DMS79 treated with DMSO at 0.1 percent for 48 hours (cell line): ENCODE results near the gene ARGLU1.

Experiments
- DNase-seq: peaks from one replicate; lab custom pipeline; 2025; lab: John Stamatoyannopoulos, UW

Gene ARGLU1

GRCh38 chr13:106525865-106526264, 42.1 kb downstream of the ARGLU1 start:
- no peak for DNase-seq

DNA sequence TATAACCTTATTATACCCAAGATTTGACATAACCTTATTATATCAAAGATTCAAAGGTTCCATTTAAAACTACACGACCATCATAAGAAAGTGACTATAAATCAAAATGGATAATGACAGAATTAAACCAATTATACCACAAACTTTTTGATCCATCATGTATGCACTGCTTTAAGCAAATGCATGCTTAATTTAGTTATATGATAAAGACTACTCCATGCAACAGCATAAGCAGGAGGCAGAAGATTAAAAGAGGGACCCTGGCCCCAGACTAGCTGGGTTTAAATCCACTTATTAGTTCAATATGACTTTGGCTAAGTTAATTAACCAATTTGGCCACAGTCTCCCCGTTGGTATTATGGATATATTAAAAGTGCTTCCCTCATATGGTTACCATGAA, 43.8 kb downstream of the ARGLU1 start:
- DNase-seq = no peak

- DNase-seq = no peak
Observed at GRCh38 chr13:106523576-106523975, 44.4 kb downstream of the ARGLU1 start.

GRCh38 chr13:106522898-106523525, 44.9 kb downstream of the ARGLU1 start:
- no peak for DNase-seq

DNA sequence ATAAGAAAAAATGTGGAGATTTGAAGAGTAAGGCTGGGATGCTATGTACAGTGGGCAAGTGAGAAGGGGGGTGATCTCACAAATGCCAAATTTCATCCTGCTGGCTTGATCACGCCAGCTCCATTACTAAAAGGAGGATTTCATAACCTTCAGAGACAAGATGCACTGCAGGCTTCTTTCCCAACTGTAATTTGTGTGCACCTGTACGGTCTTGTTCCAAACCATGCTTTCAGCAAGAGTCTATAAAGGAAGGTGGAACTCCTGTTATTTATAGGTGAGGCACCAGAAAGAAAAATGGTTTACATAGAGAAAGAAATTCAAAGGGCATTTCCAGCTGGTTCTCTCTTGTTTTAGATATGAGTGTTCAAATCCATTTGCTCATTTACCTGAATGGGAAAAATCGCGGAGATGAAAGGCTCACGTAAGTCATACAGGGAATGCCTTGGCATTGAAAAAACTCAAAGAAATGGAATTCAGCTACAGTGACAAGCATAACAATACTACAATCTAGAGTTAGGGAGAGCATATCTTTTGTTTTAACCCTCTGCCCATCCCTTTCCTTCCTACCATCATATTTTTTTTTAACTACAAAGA, 45.7 kb downstream of the ARGLU1 start:
- DNase-seq = no peak

- DNase-seq = no peak
Observed at GRCh38 chr13:106521095-106521799, 46.7 kb downstream of the ARGLU1 start.

GRCh38 chr13:106520251-106521054, 47.5 kb downstream of the ARGLU1 start:
- DNase-seq = no peak

- DNase-seq = no peak
Observed at GRCh38 chr13:106518512-106518911, 49.4 kb downstream of the ARGLU1 start.

DNA sequence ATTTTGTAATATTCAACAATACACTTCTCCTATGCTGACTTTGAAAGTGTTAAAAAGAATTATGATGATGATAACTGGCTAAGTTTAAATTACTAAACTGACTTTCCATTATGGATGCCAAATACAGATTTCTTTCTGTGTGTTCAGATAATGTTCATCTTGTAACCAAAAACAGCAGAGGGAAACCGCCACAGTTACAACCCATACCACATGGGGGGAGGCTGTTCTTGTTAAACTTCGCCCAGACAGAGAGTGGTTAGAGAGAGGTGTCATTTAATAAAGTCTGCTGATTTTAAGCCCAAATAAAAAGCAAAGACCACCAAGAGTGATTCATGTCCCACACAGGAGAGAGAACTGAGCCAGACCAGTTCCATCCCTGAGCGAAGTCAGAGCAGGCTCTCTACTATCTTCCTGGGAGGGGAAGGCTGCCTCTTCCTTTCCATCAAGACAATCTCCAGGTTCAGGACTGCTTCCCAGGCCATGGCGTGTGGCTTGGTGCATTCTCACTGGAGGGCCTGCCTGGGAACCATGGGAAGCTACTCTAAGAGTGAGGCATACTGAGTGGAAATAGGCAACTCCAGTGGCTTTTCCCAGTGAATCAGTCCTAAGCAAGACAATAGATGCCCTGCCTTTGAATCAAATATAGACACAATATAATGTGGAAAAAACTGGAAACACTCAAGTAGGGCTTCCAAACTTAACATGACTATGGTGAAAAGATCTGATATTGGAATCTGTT, 50.7 kb downstream of the ARGLU1 start:
- no peak for DNase-seq

GRCh38 chr13:106515635-106516254, 52.2 kb downstream of the ARGLU1 start:
- DNase-seq = no peak

GRCh38 chr13:106514928-106515634, 52.9 kb downstream of the ARGLU1 start:
- no peak for DNase-seq

DNA sequence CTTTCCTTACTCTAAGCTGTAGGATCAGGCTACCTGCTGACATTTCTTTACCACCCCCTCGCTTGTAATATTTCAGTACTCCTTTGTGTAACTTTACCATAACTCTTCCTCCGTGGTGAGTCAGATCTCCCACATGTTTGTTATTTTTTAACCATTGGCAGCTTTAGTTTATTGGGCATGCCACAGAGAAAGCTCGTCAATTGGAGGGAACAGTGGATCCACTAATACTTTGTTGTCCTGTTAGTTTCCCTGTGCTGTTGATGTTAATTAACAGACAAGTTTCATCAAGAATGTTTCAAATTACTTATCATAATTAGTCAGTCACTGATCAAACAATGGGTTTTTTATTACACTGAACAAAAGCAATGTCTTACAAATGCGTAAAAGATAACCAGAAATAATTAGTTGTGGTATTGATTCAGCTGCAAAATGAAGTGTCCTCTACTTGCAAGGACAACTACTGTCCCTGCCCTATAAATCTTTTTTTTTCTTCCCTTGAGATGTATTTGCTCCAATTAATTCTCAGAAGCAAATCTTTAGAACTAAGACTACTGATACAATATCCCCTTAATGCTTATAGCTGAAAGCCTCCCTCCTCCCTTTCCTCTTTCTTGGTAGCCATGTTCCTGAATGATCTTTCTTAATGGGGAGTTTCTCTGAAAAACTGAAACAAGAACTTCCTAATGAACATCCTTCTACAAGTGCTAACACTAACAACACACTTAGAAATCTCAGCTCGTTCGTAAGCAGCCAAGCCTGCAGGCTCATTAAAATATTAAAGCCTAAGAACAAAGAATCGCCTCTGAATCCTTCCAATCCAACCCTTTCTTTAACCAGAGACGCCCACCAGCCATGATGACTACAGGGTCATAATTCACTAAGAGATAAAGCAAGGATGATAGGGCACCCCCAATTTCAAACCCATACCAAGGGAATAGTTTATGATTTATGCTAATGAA, 54.6 kb downstream of the ARGLU1 start:
- DNase-seq = no peak

GRCh38 chr13:106507560-106508274, 60.2 kb downstream of the ARGLU1 start:
- no peak for DNase-seq

GRCh38 chr13:106506286-106506685, 61.7 kb downstream of the ARGLU1 start:
- DNase-seq = no peak

DNA sequence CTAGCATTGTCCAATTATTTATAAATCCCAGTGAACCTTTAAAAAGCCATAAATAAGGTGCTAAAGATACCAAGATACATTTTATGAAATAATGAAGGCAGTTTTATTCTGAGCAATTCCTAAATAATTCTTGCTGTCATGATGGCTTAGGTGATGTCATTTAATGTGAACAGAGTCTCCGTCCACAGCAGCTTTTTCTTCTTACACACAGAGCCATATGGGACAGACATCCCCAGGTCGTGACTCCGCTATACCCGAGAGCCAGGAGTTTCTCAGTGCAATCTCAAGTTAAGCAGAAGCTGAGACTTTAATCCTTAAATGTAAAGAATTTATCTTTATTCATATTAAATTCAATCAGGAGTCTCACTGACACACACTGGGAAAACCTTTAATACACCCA, 62.2 kb downstream of the ARGLU1 start:
- no peak for DNase-seq

DNA sequence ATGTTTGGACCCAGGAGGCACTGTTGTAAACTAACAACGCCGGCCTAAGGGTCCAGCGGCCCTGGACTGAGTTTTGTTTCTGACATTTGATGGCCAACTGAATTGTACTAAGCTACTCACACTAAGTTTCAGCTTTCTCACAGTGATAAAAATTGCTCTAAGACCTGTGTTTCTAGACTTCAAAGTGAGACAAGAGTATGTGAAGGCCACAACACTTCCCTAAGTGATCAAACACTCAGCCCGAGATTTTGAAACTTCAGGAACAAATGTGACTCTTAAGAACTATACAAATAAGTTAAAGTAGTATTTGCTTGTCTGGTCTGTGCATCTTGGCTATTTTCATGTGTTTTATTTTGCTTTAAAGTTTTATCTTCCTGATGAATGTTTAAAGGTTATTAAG, 62.6 kb downstream of the ARGLU1 start:
- no peak for DNase-seq

- DNase-seq = no peak
Observed at GRCh38 chr13:106503730-106504453, 64.0 kb downstream of the ARGLU1 start.

DNA sequence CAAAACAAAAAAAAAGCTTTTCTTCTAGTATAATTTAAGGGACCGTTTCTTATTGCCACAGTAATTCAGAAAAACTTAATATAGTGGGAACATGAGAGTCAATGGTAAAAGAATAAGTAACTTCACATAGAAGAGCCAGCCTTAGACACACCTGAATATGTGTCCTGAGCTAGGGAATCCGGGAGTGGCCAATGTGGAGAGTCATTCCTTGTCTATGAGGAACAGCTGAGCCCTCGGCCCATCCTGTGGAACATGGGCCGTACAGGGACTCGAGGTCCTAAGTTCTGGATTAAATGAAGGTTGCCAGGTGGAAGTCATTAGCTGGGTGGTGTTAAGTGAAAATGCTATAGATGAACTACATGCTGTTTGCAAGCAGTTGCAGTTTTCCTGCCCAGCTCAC, 64.7 kb downstream of the ARGLU1 start:
- DNase-seq = no peak
